Limb (tissue), 2 donors: ENCODE results near the gene CEP68.
A peak's percentile ranks its signal among the peaks of the same experiment; 100 is the strongest.
"Not testable (repeated sequence)": the region's sequence is repeated elsewhere in the genome, so short reads cannot be mapped to it uniquely, and the experiment has no call there.

Source experiments
- DNase-seq, 2 donors: peaks; one replicate each; pipeline ENCODE4 v3.0.0-alpha.2; 2016; ENCODE audit errors: extremely low spot score in 2 of 2

Gene CEP68

GRCh38 chr2:65128297-65129190 lies 72.3 kb downstream of the CEP68 start:
- DNase-seq, result no peak

GRCh38 chr2:65129286-65129825 lies 73.1 kb downstream of the CEP68 start:
- DNase-seq, result peak; percentile 3 to 82

GRCh38 chr2:65129826-65130663 lies 73.8 kb downstream of the CEP68 start, which contains the start of gene RAB1A:
TSS of gene RAB1A (minus strand) at chr2:65130106. CDS start at chr2:65129915, 191 bp downstream.
- peak; percentile 99 to 100 for DNase-seq

GRCh38 chr2:65130664-65131175 lies 74.5 kb downstream of the CEP68 start:
- no peak for DNase-seq

GRCh38 chr2:65132930-65133329 lies 76.7 kb downstream of the CEP68 start:
- not testable (repeated sequence) for DNase-seq

- DNase-seq, result no peak
Measured at GRCh38 chr2:65133626-65134025, 77.4 kb downstream of the CEP68 start.

GRCh38 chr2:65134158-65134557 lies 77.9 kb downstream of the CEP68 start:
- no peak for DNase-seq

GRCh38 chr2:65136253-65136652 lies 80.0 kb downstream of the CEP68 start:
- no peak for DNase-seq
